ENCODE results near the gene ZSCAN1.
A peak's percentile ranks its signal among the peaks of the same experiment; 100 is the strongest.

Gene ZSCAN1

GRCh38 chr19:58040751-58041525, 7.1 kb downstream of the ZSCAN1 start:
- DNase-seq (ENCODE audit: low spot score), result no peak

GRCh38 chr19:58042495-58043340, 8.9 kb downstream of the ZSCAN1 start:
- no peak for DNase-seq (ENCODE audit: low spot score)

- no peak for DNase-seq (ENCODE audit: low spot score)
Observed at GRCh38 chr19:58044391-58044790, 10.6 kb downstream of the ZSCAN1 start.

GRCh38 chr19:58044886-58045285, 11.1 kb downstream of the ZSCAN1 start:
- no peak for DNase-seq (ENCODE audit: low spot score)

- DNase-seq (ENCODE audit: low spot score), result no peak
Observed at GRCh38 chr19:58045411-58046050, 11.7 kb downstream of the ZSCAN1 start.

GRCh38 chr19:58046856-58047255, 13.0 kb downstream of the ZSCAN1 start:
- no peak for DNase-seq (ENCODE audit: low spot score)

- DNase-seq (ENCODE audit: low spot score), result no peak
Observed at GRCh38 chr19:58047672-58048071, 13.8 kb downstream of the ZSCAN1 start.

GRCh38 chr19:58052256-58052655, 18.4 kb downstream of the ZSCAN1 start:
- no peak for DNase-seq (ENCODE audit: low spot score)

GRCh38 chr19:58053480-58054156, 19.8 kb downstream of the ZSCAN1 start:
- DNase-seq (ENCODE audit: low spot score), result no peak

GRCh38 chr19:58054901-58055874, 21.4 kb downstream of the ZSCAN1 start:
- DNase-seq (ENCODE audit: low spot score), result peak; percentile 67

- DNase-seq (ENCODE audit: low spot score), result no peak
Observed at GRCh38 chr19:58056261-58056660, 22.4 kb downstream of the ZSCAN1 start.

- no peak for DNase-seq (ENCODE audit: low spot score)
Observed at GRCh38 chr19:58056861-58057260, 23.0 kb downstream of the ZSCAN1 start.

GRCh38 chr19:58058467-58058866, 24.6 kb downstream of the ZSCAN1 start:
- no peak for DNase-seq (ENCODE audit: low spot score)

GRCh38 chr19:58059003-58059670, 25.3 kb downstream of the ZSCAN1 start, which contains the start of gene ZNF135:
Gene ZNF135 (plus strand): TSS chr19:58059282. CDS start chr19:58060003, 721 bp downstream.
- DNase-seq (ENCODE audit: low spot score), result peak; percentile 90

- DNase-seq (ENCODE audit: low spot score), result no peak
Observed at GRCh38 chr19:58059671-58060078, 25.9 kb downstream of the ZSCAN1 start.

- DNase-seq (ENCODE audit: low spot score), result no peak
Observed at GRCh38 chr19:58060231-58060630, 26.4 kb downstream of the ZSCAN1 start.

- DNase-seq (ENCODE audit: low spot score), result no peak
Observed at GRCh38 chr19:58063712-58064111, 29.9 kb downstream of the ZSCAN1 start.

GRCh38 chr19:58067240-58067912, 33.6 kb downstream of the ZSCAN1 start:
- DNase-seq (ENCODE audit: low spot score), result no peak

GRCh38 chr19:58079792-58080191, 46.0 kb downstream of the ZSCAN1 start:
- DNase-seq (ENCODE audit: low spot score), result no peak

- no peak for DNase-seq (ENCODE audit: low spot score)
Observed at GRCh38 chr19:58083021-58083420, 49.2 kb downstream of the ZSCAN1 start.
